GM13976 (cell line): ENCODE results near the gene NEU3.

Experiments used
- DNase-seq: peaks from one replicate; pipeline ENCODE4 v3.0.0; 2012; ENCODE audit warnings: low spot score
- in situ Hi-C: fragments of 300-500 bp; cut with MboI; formaldehyde crosslinking; loops from one replicate; pipeline ENCODE4 v1.12.0; 2022; ENCODE audit warnings: low sequenced_read_pairs, mixed read lengths, inconsistent platforms; ENCODE audit not compliant: unreplicated experiment
- TF ChIP-seq, protein P1 (sequence below): IDR thresholded peaks from 2 replicates; pipeline ENCODE4 v1.5.1; 2012; ENCODE audit warnings: borderline replicate concordance, mild to moderate bottlenecking; ENCODE audit not compliant: insufficient read depth; ENCODE audit errors: extremely low read depth, missing control alignments, control extremely low read depth

Gene NEU3

DNA sequence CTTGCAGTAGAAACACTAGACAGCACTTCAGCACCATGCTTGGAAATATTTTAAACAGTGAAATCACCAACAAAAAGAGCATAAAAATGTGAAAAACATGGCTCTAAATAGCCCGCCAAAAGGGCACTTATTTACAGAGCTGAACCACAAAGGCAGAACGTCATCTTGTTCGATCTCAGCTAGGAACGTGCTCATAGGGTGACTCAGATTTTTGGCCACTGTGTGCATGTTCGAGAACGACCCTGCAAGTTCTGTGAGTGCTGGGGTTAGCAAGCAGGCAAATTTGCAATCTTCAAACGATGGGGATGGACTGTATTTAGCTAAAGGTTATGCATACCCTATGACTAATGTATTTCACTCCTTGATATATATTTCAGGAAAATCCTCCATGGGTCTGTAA lies 77.3 kb downstream of the NEU3 start:
- in situ Hi-C loops, result no loop called here
- no peak for DNase-seq
- TF ChIP-seq, protein P1, sequence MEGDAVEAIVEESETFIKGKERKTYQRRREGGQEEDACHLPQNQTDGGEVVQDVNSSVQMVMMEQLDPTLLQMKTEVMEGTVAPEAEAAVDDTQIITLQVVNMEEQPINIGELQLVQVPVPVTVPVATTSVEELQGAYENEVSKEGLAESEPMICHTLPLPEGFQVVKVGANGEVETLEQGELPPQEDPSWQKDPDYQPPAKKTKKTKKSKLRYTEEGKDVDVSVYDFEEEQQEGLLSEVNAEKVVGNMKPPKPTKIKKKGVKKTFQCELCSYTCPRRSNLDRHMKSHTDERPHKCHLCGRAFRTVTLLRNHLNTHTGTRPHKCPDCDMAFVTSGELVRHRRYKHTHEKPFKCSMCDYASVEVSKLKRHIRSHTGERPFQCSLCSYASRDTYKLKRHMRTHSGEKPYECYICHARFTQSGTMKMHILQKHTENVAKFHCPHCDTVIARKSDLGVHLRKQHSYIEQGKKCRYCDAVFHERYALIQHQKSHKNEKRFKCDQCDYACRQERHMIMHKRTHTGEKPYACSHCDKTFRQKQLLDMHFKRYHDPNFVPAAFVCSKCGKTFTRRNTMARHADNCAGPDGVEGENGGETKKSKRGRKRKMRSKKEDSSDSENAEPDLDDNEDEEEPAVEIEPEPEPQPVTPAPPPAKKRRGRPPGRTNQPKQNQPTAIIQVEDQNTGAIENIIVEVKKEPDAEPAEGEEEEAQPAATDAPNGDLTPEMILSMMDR, result no peak
